ENCODE results near the gene CCDC7. TPM values are rescaled to one million over a fixed set of nuclear protein-coding genes. Genes with fewer than 3 reads are reported as not detected.
"Not testable (repeated sequence)": the region's sequence is repeated elsewhere in the genome, so short reads cannot be mapped to it uniquely, and the experiment has no call there.

The CCDC7 gene
- total RNA-seq, 2 experiments from 2014 or later, result 69.4 to 72.9 TPM

GRCh38 chr10:32605787-32606186, 159.8 kb downstream of the CCDC7 start:
- ATAC-seq (ENCODE audit: poor library complexity) (no peak), DNase-seq (no peak)
- H3K27me3 Mint-ChIP-seq, result no peaks in the 10 kb centered on the region
- peaks cover 83% of the 10 kb centered on the region for H3K36me3 Mint-ChIP-seq (ENCODE audit: low read depth)
- Histone ChIP-seq H3K4me1 (ENCODE audit: insufficient read depth, low read length) (no peaks in the 10 kb centered on the region), H3K9me3 (ENCODE audit: control insufficient read depth in 1 of 2, insufficient read depth in 1 of 2, low read length in 2 of 2) (peaks cover 7 to 12% of the 10 kb centered on the region in 2 experiments), H3K36me3 (ENCODE audit: insufficient read depth, low read length) (no peaks in the 10 kb centered on the region), H3K27ac (ENCODE audit: low read depth in 1 of 2, low read length in 2 of 2) (no peak overlapping the region), H3K27me3 (ENCODE audit: control insufficient read depth in 1 of 2, insufficient read depth in 2 of 2, low read length in 2 of 2) (no peaks in the 10 kb centered on the region), H3K4me3 (ENCODE audit: low read length) (no peak overlapping the region)
- no peak overlapping the region for H3K4me3 Mint-ChIP-seq
- intact Hi-C loops (cut with DNase I, micrococcal nuclease), result no loop called here
- H3K9me3 Mint-ChIP-seq, result peaks cover 15% of the 10 kb centered on the region
- CTCF ChIA-PET, result no interaction called here
- no peak overlapping the region for H3K27ac Mint-ChIP-seq
- TF ChIP-seq, protein P1, sequence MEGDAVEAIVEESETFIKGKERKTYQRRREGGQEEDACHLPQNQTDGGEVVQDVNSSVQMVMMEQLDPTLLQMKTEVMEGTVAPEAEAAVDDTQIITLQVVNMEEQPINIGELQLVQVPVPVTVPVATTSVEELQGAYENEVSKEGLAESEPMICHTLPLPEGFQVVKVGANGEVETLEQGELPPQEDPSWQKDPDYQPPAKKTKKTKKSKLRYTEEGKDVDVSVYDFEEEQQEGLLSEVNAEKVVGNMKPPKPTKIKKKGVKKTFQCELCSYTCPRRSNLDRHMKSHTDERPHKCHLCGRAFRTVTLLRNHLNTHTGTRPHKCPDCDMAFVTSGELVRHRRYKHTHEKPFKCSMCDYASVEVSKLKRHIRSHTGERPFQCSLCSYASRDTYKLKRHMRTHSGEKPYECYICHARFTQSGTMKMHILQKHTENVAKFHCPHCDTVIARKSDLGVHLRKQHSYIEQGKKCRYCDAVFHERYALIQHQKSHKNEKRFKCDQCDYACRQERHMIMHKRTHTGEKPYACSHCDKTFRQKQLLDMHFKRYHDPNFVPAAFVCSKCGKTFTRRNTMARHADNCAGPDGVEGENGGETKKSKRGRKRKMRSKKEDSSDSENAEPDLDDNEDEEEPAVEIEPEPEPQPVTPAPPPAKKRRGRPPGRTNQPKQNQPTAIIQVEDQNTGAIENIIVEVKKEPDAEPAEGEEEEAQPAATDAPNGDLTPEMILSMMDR (IDR thresholded peaks at IDR 0.05), result no peak
- POLR2A ChIA-PET, result no interaction called here
- H3K4me1 Mint-ChIP-seq (ENCODE audit: low read depth), result no peaks in the 10 kb centered on the region

DNA sequence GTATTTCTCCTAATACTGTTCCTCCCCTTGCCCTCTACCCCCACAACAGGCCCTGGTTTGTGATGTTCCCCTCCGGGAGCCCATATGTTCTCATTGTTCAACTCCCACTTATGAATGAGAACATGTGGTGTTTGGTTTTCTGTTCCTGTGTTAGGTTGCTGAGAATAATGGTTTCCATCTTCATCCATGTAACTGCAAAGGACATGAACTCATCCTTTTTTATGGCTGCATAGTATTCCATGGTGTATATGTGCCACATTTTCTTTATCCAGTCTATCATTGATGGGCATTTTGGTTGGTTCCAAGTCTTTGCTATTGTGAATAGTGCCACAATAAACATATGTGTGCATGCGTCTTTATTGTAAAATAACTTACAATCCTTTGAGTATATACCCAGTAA, 164.6 kb downstream of the CCDC7 start:
- intact Hi-C loops (cut with DNase I, micrococcal nuclease); POLR2A ChIA-PET: not testable (repeated sequence)
- peaks cover 85% of the 10 kb centered on the region for H3K36me3 Mint-ChIP-seq (ENCODE audit: low read depth)

DNA sequence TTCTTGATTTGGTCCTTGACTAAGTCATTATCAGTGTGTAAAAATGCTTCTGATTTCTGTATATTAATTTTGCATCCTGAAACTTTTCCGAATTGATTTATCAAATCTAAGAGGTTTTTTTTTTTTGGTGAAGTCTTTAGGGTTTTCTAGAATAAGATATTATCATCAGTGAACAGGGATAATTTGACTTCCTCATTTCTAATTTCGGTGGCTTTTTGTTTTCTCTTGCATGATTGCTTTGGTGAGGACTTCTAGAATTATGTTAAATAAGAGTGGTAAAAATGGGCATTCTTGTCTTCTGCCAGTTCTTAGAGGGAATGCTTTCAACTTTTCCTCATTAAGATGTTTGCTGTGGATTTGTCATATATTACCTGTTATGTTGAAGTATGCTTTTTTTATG, 170.5 kb downstream of the CCDC7 start:
- DNase-seq (no peak), ATAC-seq (ENCODE audit: poor library complexity) (no peak)
- intact Hi-C loops (cut with DNase I, micrococcal nuclease), result no loop called here
- Histone ChIP-seq H3K4me3 (ENCODE audit: low read length) (no peak overlapping the region), H3K4me1 (ENCODE audit: insufficient read depth, low read length) (no peaks in the 10 kb centered on the region), H3K27ac (ENCODE audit: low read depth in 1 of 2, low read length in 2 of 2) (no peak overlapping the region), H3K27me3 (ENCODE audit: control insufficient read depth in 1 of 2, insufficient read depth in 2 of 2, low read length in 2 of 2) (no peaks in the 10 kb centered on the region), H3K9me3 (ENCODE audit: control insufficient read depth in 1 of 2, insufficient read depth in 1 of 2, low read length in 2 of 2) (peaks cover 0 to 6% of the 10 kb centered on the region in 2 experiments), H3K36me3 (ENCODE audit: insufficient read depth, low read length) (peaks cover 2% of the 10 kb centered on the region)
- Mint-ChIP-seq H3K27me3 (no peaks in the 10 kb centered on the region), H3K4me1 (ENCODE audit: low read depth) (no peaks in the 10 kb centered on the region), H3K9me3 (peaks cover 14% of the 10 kb centered on the region), H3K36me3 (ENCODE audit: low read depth) (peaks cover 90% of the 10 kb centered on the region), H3K4me3 (no peak overlapping the region), H3K27ac (no peak overlapping the region)
- TF ChIP-seq, protein P1 (IDR thresholded peaks at IDR 0.05), result no peak
- ChIA-PET CTCF (no interaction called here), POLR2A (no interaction called here)

More for the DNA sequence above, 164.6 kb downstream of the CCDC7 start:
- DNase-seq; H3K27me3 Mint-ChIP-seq; ATAC-seq (ENCODE audit: poor library complexity); H3K27me3 ChIP-seq (ENCODE audit: control insufficient read depth in 1 of 2, insufficient read depth in 2 of 2, low read length in 2 of 2); H3K27ac Mint-ChIP-seq; H3K4me1 Mint-ChIP-seq (ENCODE audit: low read depth); H3K36me3 ChIP-seq (ENCODE audit: insufficient read depth, low read length); H3K4me3 ChIP-seq (ENCODE audit: low read length); H3K4me1 ChIP-seq (ENCODE audit: insufficient read depth, low read length); H3K9me3 ChIP-seq (ENCODE audit: control insufficient read depth in 1 of 2, insufficient read depth in 1 of 2, low read length in 2 of 2); H3K27ac ChIP-seq (ENCODE audit: low read depth in 1 of 2, low read length in 2 of 2); CTCF ChIA-PET; H3K4me3 Mint-ChIP-seq: not testable (repeated sequence)
- peaks cover 13% of the 10 kb centered on the region for H3K9me3 Mint-ChIP-seq

DNA sequence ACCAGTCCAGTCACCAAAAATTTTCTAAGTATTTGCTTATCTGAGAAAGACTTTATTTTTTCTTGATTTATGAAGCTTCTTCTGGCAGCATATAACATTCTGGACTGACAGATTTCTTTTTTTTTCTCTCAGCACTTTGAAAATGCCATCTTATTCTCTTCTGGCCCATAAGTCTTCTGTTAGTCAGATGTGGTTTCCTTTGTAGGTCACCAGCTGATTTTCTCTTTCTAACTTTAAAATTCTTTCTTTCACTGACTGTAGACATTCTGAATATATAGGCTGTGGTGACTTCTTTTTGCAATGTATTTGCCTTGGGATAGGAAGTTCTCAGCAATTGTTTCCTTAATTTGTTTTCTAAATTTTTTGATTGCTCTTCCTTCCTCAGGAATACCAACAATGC, 172.5 kb downstream of the CCDC7 start:
- no peak for DNase-seq
- H3K9me3 ChIP-seq (ENCODE audit: control insufficient read depth in 1 of 2, insufficient read depth in 1 of 2, low read length in 2 of 2), result peaks cover 0 to 6% of the 10 kb centered on the region in 2 experiments
- Mint-ChIP-seq H3K9me3 (peaks cover 12% of the 10 kb centered on the region), H3K4me1 (ENCODE audit: low read depth) (no peaks in the 10 kb centered on the region), H3K27me3 (no peaks in the 10 kb centered on the region), H3K4me3 (no peak overlapping the region), H3K36me3 (ENCODE audit: low read depth) (peaks cover 82% of the 10 kb centered on the region), H3K27ac (no peak overlapping the region)
- no peaks in the 10 kb centered on the region for H3K4me1 ChIP-seq (ENCODE audit: insufficient read depth, low read length)
- ChIA-PET POLR2A (no interaction called here), CTCF (no interaction called here)
- H3K4me3 ChIP-seq (ENCODE audit: low read length), result no peak overlapping the region
- H3K36me3 ChIP-seq (ENCODE audit: insufficient read depth, low read length), result peaks cover 2% of the 10 kb centered on the region
- intact Hi-C loops (cut with DNase I, micrococcal nuclease), result no loop called here
- ATAC-seq (ENCODE audit: poor library complexity), result no peak
- H3K27me3 ChIP-seq (ENCODE audit: control insufficient read depth in 1 of 2, insufficient read depth in 2 of 2, low read length in 2 of 2), result no peaks in the 10 kb centered on the region
- no peak overlapping the region for H3K27ac ChIP-seq (ENCODE audit: low read depth in 1 of 2, low read length in 2 of 2)
- TF ChIP-seq, protein P1 (IDR thresholded peaks at IDR 0.05), result no peak
